CD4-positive, alpha-beta memory T cell (primary cell): ENCODE measurements around the gene PLEKHA6. TPM values are rescaled to one million over a fixed set of nuclear protein-coding genes. Genes with fewer than 3 reads are reported as not detected.

Experiments
- CTCF ChIA-PET: fragments of 350-600 bp; sonication (Branson Sonifier 250); formaldehyde crosslinking; loops from one replicate; lab custom pipeline; 2021; ENCODE audit warnings: inconsistent platforms; ENCODE audit not compliant: partially characterized antibody; lab: Charles Lee
- POLR2A ChIA-PET: fragments of 350-600 bp; sonication (Branson Sonifier 250); formaldehyde crosslinking; loops from one replicate; lab custom pipeline; 2021; ENCODE audit not compliant: partially characterized antibody; lab: Charles Lee
- DNase-seq, 5 donors: peaks; one replicate each; pipeline versions ENCODE4 v3.0.0 to v3.0.0-alpha.2; 2020 to 2022; ENCODE audit warnings: mixed read lengths in 1 of 5
- H3K27ac ChIP-seq: one replicate; pipeline ENCODE4 v1.7.0; 2013; ENCODE audit warnings: low read depth, low read length
- H3K27me3 ChIP-seq: 2 replicates; pipeline ENCODE4 v1.7.0; 2013; ENCODE audit warnings: mild to moderate bottlenecking, low read length, moderate library complexity; ENCODE audit not compliant: insufficient read depth
- H3K36me3 ChIP-seq: 2 replicates; pipeline ENCODE4 v1.7.0; 2013; ENCODE audit warnings: mild to moderate bottlenecking, low read length, moderate library complexity; ENCODE audit not compliant: insufficient read depth
- H3K4me1 ChIP-seq: 2 replicates; pipeline ENCODE4 v1.7.0; 2013; ENCODE audit warnings: mild to moderate bottlenecking, low read length, moderate library complexity; ENCODE audit not compliant: insufficient read depth
- H3K4me3 ChIP-seq, 2 donors: one replicate each; pipeline ENCODE4 v1.7.0; 2013; ENCODE audit warnings: low read length in 2 of 2, mild to moderate bottlenecking in 1 of 2
- H3K9me3 ChIP-seq, 2 donors: one replicate each; pipeline ENCODE4 v1.7.0; 2013; ENCODE audit warnings: low read length in 2 of 2, control low read depth in 1 of 2; ENCODE audit not compliant: control insufficient read depth in 1 of 2
- H3K27ac Mint-ChIP-seq, 7 donors: one replicate each; pipeline ENCODE4 v1.8.0; 2020 to 2021; ENCODE audit warnings: mixed read lengths in 7 of 7, mild to moderate bottlenecking in 6 of 7, inconsistent platforms in 3 of 7, moderate library complexity in 3 of 7
- H3K27me3 Mint-ChIP-seq, 2 donors: one replicate each; pipeline ENCODE4 v1.8.0; 2020 to 2021; ENCODE audit warnings: mixed read lengths in 2 of 2
- H3K36me3 Mint-ChIP-seq, 2 donors: one replicate each; pipeline ENCODE4 v1.8.0; 2020 to 2021; ENCODE audit warnings: mixed read lengths in 2 of 2, inconsistent platforms in 1 of 2, mild to moderate bottlenecking in 1 of 2
- H3K4me1 Mint-ChIP-seq, 4 donors: one replicate each; pipeline ENCODE4 v1.8.0; 2020 to 2021; ENCODE audit warnings: mixed read lengths in 4 of 4, mild to moderate bottlenecking in 1 of 4
- H3K4me3 Mint-ChIP-seq, 8 donors: one replicate each; pipeline ENCODE4 v1.8.0; 2020 to 2021; ENCODE audit warnings: mixed read lengths in 8 of 8, mild to moderate bottlenecking in 7 of 8, moderate library complexity in 6 of 8, inconsistent platforms in 3 of 8
- H3K9me3 Mint-ChIP-seq, 8 donors: one replicate each; pipeline ENCODE4 v1.8.0; 2020 to 2021; ENCODE audit warnings: mixed read lengths in 8 of 8, mild to moderate bottlenecking in 5 of 8, inconsistent platforms in 3 of 8, moderate library complexity in 1 of 8
- intact Hi-C: fragments of 100-400 bp; cut with micrococcal nuclease; formaldehyde crosslinking; loops from one replicate; pipeline ENCODE4 v1.15.1; 2023
- polyA plus RNA-seq, 2 donors: library from polyadenylated mRNA; unstranded; fragments of 300-500 nt; fragmentation: Illumina TruSeq; gene quantifications; one replicate each; pipeline ENCODE4 v1.2.3, GENCODE V29; 2021
- total RNA-seq, 2 experiments: library from RNA; stranded (reverse); gene quantifications; one replicate each; pipeline ENCODE4 v1.2.3, GENCODE V29; 2021

Gene PLEKHA6
- total and polyA plus RNA-seq, 4 experiments from 2014 or later: 0.15 to 0.89 (median 0.52) TPM; not detected in 1

DNA sequence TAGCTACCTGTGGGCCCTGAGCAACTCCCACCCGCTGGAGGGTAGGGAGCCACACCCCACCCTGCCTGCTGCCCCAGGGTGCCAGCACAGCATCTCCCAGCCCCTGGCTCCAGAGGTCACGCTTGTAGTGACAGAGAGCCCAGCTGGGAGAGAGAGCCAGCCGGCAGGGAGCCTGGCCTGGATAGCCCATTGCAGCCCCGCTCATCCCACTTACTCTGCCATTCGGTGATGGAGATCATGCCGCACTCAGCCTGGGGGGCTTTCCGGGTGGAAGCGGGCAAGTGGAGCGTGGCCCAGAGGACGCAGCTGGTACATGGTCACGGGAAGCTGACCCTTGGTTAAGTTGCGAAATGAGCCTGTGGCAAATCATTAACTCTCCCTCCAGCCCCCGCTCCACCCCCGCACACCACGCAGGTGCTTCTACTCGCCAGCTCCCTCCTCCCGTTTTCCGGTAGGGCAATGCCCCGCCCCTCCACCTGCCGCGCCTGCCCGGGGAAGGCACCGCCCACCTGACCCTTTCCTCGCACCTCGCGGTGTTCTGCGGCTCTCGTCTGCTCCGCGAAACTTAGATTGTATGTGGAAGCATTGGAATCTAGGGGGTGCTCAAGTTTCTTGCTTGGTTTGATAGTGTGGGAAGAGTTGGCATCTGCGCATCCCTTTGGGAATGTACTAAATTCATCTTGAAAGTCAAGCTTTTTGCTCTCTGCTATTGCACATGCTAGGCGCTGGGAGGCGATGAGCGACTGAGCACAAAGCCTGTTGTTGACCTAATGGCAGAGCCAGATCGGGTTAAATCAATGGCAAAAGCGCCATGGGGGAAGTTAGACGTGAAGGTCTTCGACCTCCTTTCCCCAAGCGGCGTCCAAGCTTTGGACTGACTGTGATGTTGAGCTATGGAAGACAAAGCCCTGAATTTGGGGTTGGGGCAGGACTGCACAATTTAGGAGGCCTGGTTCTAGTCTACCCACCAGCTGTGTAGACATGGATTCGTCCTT is 145.8 kb downstream of the PLEKHA6 start, which contains the start of gene GOLT1A:
Gene GOLT1A (minus strand): TSS at position 321 of the 995 bp plus-strand sequence. CDS start 82 bp downstream, at position 239.
- Mint-ChIP-seq H3K36me3 (no peaks in the 10 kb centered on the region), H3K9me3 (no peaks in the 10 kb centered on the region), H3K4me3 (peak within 1 kb of the TSS; percentile 21 to 81 (median 71)), H3K27me3 (peaks cover 0 to 3% of the 10 kb centered on the region in 2 donors), H3K4me1 (peaks cover 6 to 9% (median 6%) of the 10 kb centered on the region in 4 donors), H3K27ac (peak within 1 kb of the TSS in 1 of 7 donors; percentile 55)
- Histone ChIP-seq H3K36me3 (no peaks in the 10 kb centered on the region), H3K4me1 (peaks cover 11% of the 10 kb centered on the region), H3K9me3 (no peaks in the 10 kb centered on the region), H3K27ac (no peak within 1 kb of the TSS), H3K27me3 (no peaks in the 10 kb centered on the region), H3K4me3 (no peak within 1 kb of the TSS)
- ChIA-PET CTCF (interaction anchor here (0.6 to 3.1 kb wide), 3 partner anchors 49 to 149 kb away, joined by 3 to 18 read pairs (median 4); no protein-coding TSS in a partner anchor), POLR2A (no interaction called here)
- intact Hi-C loops: no loop called here
- DNase-seq: peak; percentile 22 to 57 (median 39)

DNA sequence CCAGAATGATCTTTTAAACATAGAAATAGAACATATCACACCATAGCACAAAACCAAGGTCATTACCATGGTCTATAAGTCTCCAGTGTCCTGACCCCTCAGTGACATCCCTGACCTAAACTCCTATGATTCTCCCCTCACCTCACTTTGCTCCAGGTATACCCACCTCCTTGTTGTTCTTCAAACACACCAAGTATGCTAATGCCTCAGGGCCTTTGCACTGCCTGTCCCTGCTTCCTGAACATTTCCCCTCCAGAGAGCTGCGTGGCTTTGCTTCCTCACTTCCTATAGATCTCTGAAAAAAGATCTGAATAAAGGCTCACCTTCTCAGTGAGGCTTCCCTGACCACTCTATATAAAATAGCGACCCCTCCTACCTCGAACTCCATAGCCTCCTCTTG is 147.0 kb downstream of the PLEKHA6 start:
- no peak overlapping the region for H3K4me3 ChIP-seq
- peaks cover 3 to 9% (median 6%) of the 10 kb centered on the region in 4 donors for H3K4me1 Mint-ChIP-seq
- no peaks in the 10 kb centered on the region for H3K9me3 ChIP-seq
- no peak overlapping the region for H3K27ac ChIP-seq
- H3K27me3 ChIP-seq: no peaks in the 10 kb centered on the region
- H3K4me1 ChIP-seq: peaks cover 11% of the 10 kb centered on the region
- DNase-seq: no peak
- no peak overlapping the region for H3K27ac Mint-ChIP-seq
- POLR2A ChIA-PET: no interaction called here
- no peaks in the 10 kb centered on the region for H3K36me3 ChIP-seq
- intact Hi-C loops: no loop called here
- no peak overlapping the region for H3K4me3 Mint-ChIP-seq
- CTCF ChIA-PET: no interaction called here
- H3K36me3 Mint-ChIP-seq: no peaks in the 10 kb centered on the region
- peaks cover under 1 to 4% of the 10 kb centered on the region in 2 donors for H3K27me3 Mint-ChIP-seq
- H3K9me3 Mint-ChIP-seq: no peaks in the 10 kb centered on the region

DNA sequence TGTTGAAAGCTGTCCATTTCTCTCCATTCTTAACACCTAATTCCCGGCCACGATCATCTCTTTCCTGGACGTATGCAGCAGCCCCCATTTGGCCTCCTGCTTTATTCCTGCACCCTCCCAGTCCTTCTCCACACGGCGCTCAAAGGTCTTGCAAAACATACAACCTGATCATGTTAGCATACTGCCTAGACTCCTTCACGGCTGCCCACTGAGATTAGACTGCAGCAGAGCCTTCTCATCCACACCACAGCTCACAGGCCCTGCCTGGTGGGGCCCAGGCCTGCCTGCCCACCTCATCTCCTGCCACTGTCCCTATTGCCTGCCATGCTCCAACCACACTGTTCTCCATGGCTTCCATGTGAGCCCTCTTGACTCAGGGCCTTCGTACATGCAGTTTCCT is 148.7 kb downstream of the PLEKHA6 start:
- Histone ChIP-seq H3K36me3 (no peaks in the 10 kb centered on the region), H3K27ac (no peak overlapping the region), H3K4me3 (no peak overlapping the region), H3K9me3 (no peaks in the 10 kb centered on the region), H3K27me3 (peaks cover 5% of the 10 kb centered on the region), H3K4me1 (peaks cover 11% of the 10 kb centered on the region)
- POLR2A ChIA-PET: no interaction called here
- H3K4me3 Mint-ChIP-seq: no peak overlapping the region
- CTCF ChIA-PET: no interaction called here
- no peaks in the 10 kb centered on the region for H3K9me3 Mint-ChIP-seq
- no peak for DNase-seq
- no peaks in the 10 kb centered on the region for H3K36me3 Mint-ChIP-seq
- intact Hi-C loops: no loop called here
- H3K27me3 Mint-ChIP-seq: peaks cover 7 to 15% of the 10 kb centered on the region in 2 donors
- no peak overlapping the region for H3K27ac Mint-ChIP-seq
- peaks cover 3 to 13% (median 8%) of the 10 kb centered on the region in 4 donors for H3K4me1 Mint-ChIP-seq

DNA sequence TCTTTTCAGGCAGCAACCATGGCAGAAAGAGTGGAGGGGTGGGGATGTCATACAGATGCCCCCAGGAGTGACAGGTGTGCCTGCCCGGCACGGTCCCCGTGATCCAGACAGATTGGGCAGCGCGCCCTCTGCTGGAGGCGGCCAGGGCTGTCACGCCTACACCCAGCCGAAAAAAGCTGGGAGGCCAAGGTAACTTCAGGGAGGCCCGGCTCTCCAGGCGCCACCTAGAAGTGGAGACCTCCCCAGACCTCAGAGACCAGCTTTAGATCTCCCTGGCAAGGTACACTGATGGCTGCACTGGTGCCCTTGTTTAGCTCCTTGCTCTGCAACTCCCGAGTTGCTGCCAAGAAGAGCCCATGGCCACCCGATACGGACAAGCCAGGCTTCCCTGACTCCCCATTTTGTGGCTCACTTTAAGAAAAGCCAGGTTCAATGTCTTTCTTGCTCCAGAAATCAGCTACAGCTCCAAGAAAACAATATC is 152.6 kb downstream of the PLEKHA6 start:
- no peak overlapping the region for H3K27ac ChIP-seq
- Mint-ChIP-seq H3K27me3 (peaks cover 20 to 32% of the 10 kb centered on the region in 2 donors), H3K4me1 (peaks cover 0 to 4% (median 2%) of the 10 kb centered on the region in 4 donors), H3K36me3 (no peaks in the 10 kb centered on the region), H3K9me3 (no peaks in the 10 kb centered on the region), H3K27ac (no peak overlapping the region), H3K4me3 (no peak overlapping the region)
- ChIA-PET CTCF (interaction anchor here (0.6 to 4.4 kb wide), 25 partner anchors 9 to 965 kb away, joined by 3 to 35 read pairs (median 4); partner anchors contain the start of gene REN), POLR2A (no interaction called here)
- peaks cover 5% of the 10 kb centered on the region for H3K27me3 ChIP-seq
- DNase-seq: peak; percentile 50 to 61 (median 55)
- H3K4me3 ChIP-seq: no peak overlapping the region
- no peaks in the 10 kb centered on the region for H3K36me3 ChIP-seq
- H3K9me3 ChIP-seq: no peaks in the 10 kb centered on the region
- no peaks in the 10 kb centered on the region for H3K4me1 ChIP-seq
- intact Hi-C loops: loop anchor here (1.0 kb wide), 3 partner anchors 45 to 346 kb away; partner anchors contain the start of gene SNRPE

DNA sequence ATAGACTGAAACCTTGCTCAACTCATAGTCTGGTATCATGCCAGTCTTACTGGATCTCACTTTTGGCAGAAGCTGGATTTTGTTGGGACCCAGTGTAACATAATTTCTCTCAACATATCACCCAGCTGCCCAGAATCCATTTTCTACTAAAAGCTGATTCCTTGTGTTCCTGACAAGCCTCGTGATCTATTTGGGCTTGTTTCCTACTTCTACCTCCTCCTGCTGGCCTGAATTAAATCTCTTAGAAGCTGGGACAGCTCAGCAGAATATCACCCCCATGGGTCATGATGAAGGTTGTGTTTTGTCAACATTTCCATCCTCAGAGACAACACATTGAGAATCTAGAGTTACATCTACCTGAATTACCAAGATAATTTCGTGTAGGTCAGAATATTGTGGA is 153.6 kb downstream of the PLEKHA6 start:
- Histone ChIP-seq H3K9me3 (no peaks in the 10 kb centered on the region), H3K27me3 (peaks cover 5% of the 10 kb centered on the region), H3K27ac (no peak overlapping the region), H3K4me1 (no peaks in the 10 kb centered on the region), H3K4me3 (no peak overlapping the region), H3K36me3 (no peaks in the 10 kb centered on the region)
- Mint-ChIP-seq H3K27ac (no peak overlapping the region), H3K4me1 (peaks cover 0 to 4% (median 2%) of the 10 kb centered on the region in 4 donors), H3K27me3 (peaks cover 21 to 32% of the 10 kb centered on the region in 2 donors), H3K9me3 (no peaks in the 10 kb centered on the region), H3K36me3 (no peaks in the 10 kb centered on the region), H3K4me3 (no peak overlapping the region)
- ChIA-PET POLR2A (no interaction called here), CTCF (interaction anchor here (1.2 to 4.4 kb wide), 14 partner anchors 8 to 346 kb away, joined by 3 to 35 read pairs (median 6); partner anchors contain the start of genes KISS1 and REN)
- DNase-seq: no peak
- intact Hi-C loops: no loop called here

DNA sequence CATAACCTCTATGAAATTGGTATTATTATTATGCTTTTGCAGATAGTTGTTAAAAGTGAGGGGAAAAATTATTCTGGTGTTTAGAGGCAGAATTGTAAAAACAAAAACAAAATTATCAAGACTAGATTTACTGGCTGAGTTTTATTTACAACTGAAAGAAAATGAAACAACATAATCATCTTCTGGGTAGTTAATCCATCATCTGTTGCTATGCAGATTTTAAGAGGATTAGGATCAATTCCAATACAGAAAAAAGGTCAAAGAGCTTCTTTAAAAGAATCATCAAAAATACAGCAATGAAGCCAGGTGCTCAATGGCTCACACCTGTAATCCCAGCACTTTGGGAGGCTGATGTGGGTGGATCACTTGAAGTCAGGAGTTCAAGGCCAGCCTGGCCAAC is 154.2 kb downstream of the PLEKHA6 start:
- H3K27ac ChIP-seq: no peak overlapping the region
- no peaks in the 10 kb centered on the region for H3K36me3 Mint-ChIP-seq
- intact Hi-C loops: no loop called here

DNA sequence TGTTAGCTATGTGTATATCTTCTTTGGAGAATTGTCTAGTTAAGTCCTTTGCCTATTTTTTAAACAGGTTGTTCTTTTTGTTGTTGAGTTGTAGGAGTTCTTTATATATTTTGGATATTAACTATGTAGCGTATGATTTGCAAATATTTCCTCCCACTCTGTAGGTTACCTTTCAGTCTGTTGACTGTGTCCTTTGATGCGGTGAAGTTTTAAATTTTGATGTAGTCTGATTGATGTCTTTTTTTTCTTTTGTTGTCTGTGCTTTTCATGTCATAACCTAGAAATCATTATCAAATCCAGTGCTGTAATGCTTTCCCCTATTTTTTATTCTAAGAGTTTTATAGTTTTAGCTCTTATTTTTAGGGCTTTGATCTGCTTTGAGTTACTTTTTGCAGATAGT is 154.8 kb downstream of the PLEKHA6 start:
- H3K4me1 ChIP-seq: no peaks in the 10 kb centered on the region
- no peaks in the 10 kb centered on the region for H3K36me3 Mint-ChIP-seq
- intact Hi-C loops: no loop called here
- no peak overlapping the region for H3K4me3 Mint-ChIP-seq
- ChIA-PET POLR2A (no interaction called here), CTCF (interaction anchor here (1.2 to 4.4 kb wide), 6 partner anchors 9 to 345 kb away, joined by 3 to 35 read pairs (median 12); partner anchors contain the start of gene KISS1)
- no peaks in the 10 kb centered on the region for H3K9me3 Mint-ChIP-seq
- no peak for DNase-seq
- peaks cover 22 to 36% of the 10 kb centered on the region in 2 donors for H3K27me3 Mint-ChIP-seq
- peaks cover 0 to 4% (median 2%) of the 10 kb centered on the region in 4 donors for H3K4me1 Mint-ChIP-seq
- H3K27ac ChIP-seq: no peak overlapping the region
- peak overlapping the region in 1 of 7 donors; percentile 51 for H3K27ac Mint-ChIP-seq
- H3K9me3 ChIP-seq: no peaks in the 10 kb centered on the region
- no peak overlapping the region for H3K4me3 ChIP-seq
- no peaks in the 10 kb centered on the region for H3K36me3 ChIP-seq
- H3K27me3 ChIP-seq: peaks cover 5% of the 10 kb centered on the region

More for the DNA sequence above, 154.2 kb downstream of the PLEKHA6 start:
- H3K27ac Mint-ChIP-seq: no peak overlapping the region
- H3K9me3 Mint-ChIP-seq: no peaks in the 10 kb centered on the region
- Histone ChIP-seq H3K9me3 (no peaks in the 10 kb centered on the region), H3K27me3 (peaks cover 5% of the 10 kb centered on the region), H3K36me3 (no peaks in the 10 kb centered on the region), H3K4me1 (no peaks in the 10 kb centered on the region), H3K4me3 (no peak overlapping the region)
- no peak for DNase-seq
- H3K4me3 Mint-ChIP-seq: no peak overlapping the region
- ChIA-PET POLR2A (no interaction called here), CTCF (interaction anchor here (1.2 to 4.4 kb wide), 9 partner anchors 7 to 345 kb away, joined by 3 to 35 read pairs (median 14); partner anchors contain the start of genes KISS1 and REN)
- peaks cover 21 to 36% of the 10 kb centered on the region in 2 donors for H3K27me3 Mint-ChIP-seq
- peaks cover 0 to 4% (median 2%) of the 10 kb centered on the region in 4 donors for H3K4me1 Mint-ChIP-seq
